Measurements from ENCODE around the gene FMNL3.

The FMNL3 gene

GRCh38 chr12:49664167-49664566 is 43.0 kb downstream of the FMNL3 start:
- no peak for TF ChIP-seq CTCF (IDR thresholded peaks at IDR 0.05; ENCODE audit: low read depth, low read length)
- DNase-seq (ENCODE audit: low read depth, low spot score): no peak
- in situ Hi-C loops (cut with HindIII; ENCODE audit: low sequenced_read_pairs): no loop called here
- H3K4me3 ChIP-seq (ENCODE audit: low read depth, low read length): no peak overlapping the region

- TF ChIP-seq CTCF (IDR thresholded peaks at IDR 0.05; ENCODE audit: low read depth, low read length): no peak
- H3K4me3 ChIP-seq (ENCODE audit: low read depth, low read length): no peak overlapping the region
- in situ Hi-C loops (cut with HindIII; ENCODE audit: low sequenced_read_pairs): no loop called here
- DNase-seq (ENCODE audit: low read depth, low spot score): peak; percentile 82
Measured at GRCh38 chr12:49662998-49663843, 44.0 kb downstream of the FMNL3 start.

- TF ChIP-seq CTCF (IDR thresholded peaks at IDR 0.05; ENCODE audit: low read depth, low read length): no peak
- in situ Hi-C loops (cut with HindIII; ENCODE audit: low sequenced_read_pairs): no loop called here
- no peak overlapping the region for H3K4me3 ChIP-seq (ENCODE audit: low read depth, low read length)
- no peak for DNase-seq (ENCODE audit: low read depth, low spot score)
Measured at GRCh38 chr12:49661746-49662145, 45.5 kb downstream of the FMNL3 start.

GRCh38 chr12:49661191-49661590 is 46.0 kb downstream of the FMNL3 start:
- H3K4me3 ChIP-seq (ENCODE audit: low read depth, low read length): no peak overlapping the region
- TF ChIP-seq CTCF (IDR thresholded peaks at IDR 0.05; ENCODE audit: low read depth, low read length): no peak
- in situ Hi-C loops (cut with HindIII; ENCODE audit: low sequenced_read_pairs): no loop called here
- DNase-seq (ENCODE audit: low read depth, low spot score): no peak

- H3K4me3 ChIP-seq (ENCODE audit: low read depth, low read length): no peak overlapping the region
- TF ChIP-seq CTCF (IDR thresholded peaks at IDR 0.05; ENCODE audit: low read depth, low read length): no peak
- in situ Hi-C loops (cut with HindIII; ENCODE audit: low sequenced_read_pairs): no loop called here
- no peak for DNase-seq (ENCODE audit: low read depth, low spot score)
Measured at GRCh38 chr12:49659753-49660152, 47.5 kb downstream of the FMNL3 start.

GRCh38 chr12:49658276-49658675 is 48.9 kb downstream of the FMNL3 start:
- no peak for DNase-seq (ENCODE audit: low read depth, low spot score)
- no peak for TF ChIP-seq CTCF (IDR thresholded peaks at IDR 0.05; ENCODE audit: low read depth, low read length)
- in situ Hi-C loops (cut with HindIII; ENCODE audit: low sequenced_read_pairs): no loop called here
- no peak overlapping the region for H3K4me3 ChIP-seq (ENCODE audit: low read depth, low read length)
